Liver (tissue), 9 donors: ENCODE data around the gene ADGRB2. TPM values are rescaled to one million over a fixed set of nuclear protein-coding genes. Genes with fewer than 3 reads are reported as not detected.

Source experiments
- DNase-seq: peaks from one replicate; pipeline ENCODE4 v3.0.0-alpha.2; 2017; ENCODE audit warnings: low spot score
- H3K27ac ChIP-seq, 2 donors: one replicate each; pipeline ENCODE4 v1.7.0; 2013; ENCODE audit warnings: inconsistent platforms in 2 of 2, low read length in 2 of 2, control low read depth in 1 of 2, low read depth in 1 of 2, mild to moderate bottlenecking in 1 of 2
- H3K27me3 ChIP-seq, 4 donors: one replicate each; pipeline versions ENCODE4 v1.6.1 to v1.7.0; 2013; ENCODE audit warnings: low read length in 3 of 4, inconsistent platforms in 1 of 4, mild to moderate bottlenecking in 1 of 4, moderate library complexity in 1 of 4; ENCODE audit not compliant: control insufficient read depth in 4 of 4, insufficient read depth in 4 of 4
- H3K36me3 ChIP-seq, 4 donors: one replicate each; pipeline versions ENCODE4 v1.6.1 to v1.7.0; 2013; ENCODE audit warnings: low read length in 3 of 4, mild to moderate bottlenecking in 3 of 4, low read depth in 1 of 4, moderate library complexity in 1 of 4; ENCODE audit not compliant: control insufficient read depth in 4 of 4, insufficient read depth in 3 of 4
- H3K4me1 ChIP-seq, 4 donors: one replicate each; pipeline versions ENCODE4 v1.6.1 to v1.7.0; 2013; ENCODE audit warnings: low read length in 3 of 4, mild to moderate bottlenecking in 3 of 4, moderate library complexity in 1 of 4; ENCODE audit not compliant: control insufficient read depth in 4 of 4, insufficient read depth in 4 of 4
- H3K4me3 ChIP-seq, 3 donors: one replicate each; pipeline versions ENCODE4 v1.6.1 to v1.7.0; 2013; ENCODE audit warnings: low read length in 3 of 3, control low read depth in 1 of 3, low read depth in 1 of 3, mild to moderate bottlenecking in 1 of 3
- H3K9ac ChIP-seq, 2 donors: one replicate each; pipeline ENCODE4 v1.7.0; 2013; ENCODE audit warnings: low read length in 2 of 2, mild to moderate bottlenecking in 2 of 2, moderate library complexity in 2 of 2, control low read depth in 1 of 2, low read depth in 1 of 2
- H3K9me3 ChIP-seq, 4 donors: one replicate each; pipeline versions ENCODE4 v1.6.1 to v1.7.0; 2013; ENCODE audit warnings: low read length in 3 of 4; ENCODE audit not compliant: control insufficient read depth in 4 of 4
- EGR1 ChIP-seq, 2 donors: IDR thresholded peaks; 2 replicates each; pipeline ENCODE4 v1.6.1; 2016 to 2018; ENCODE audit warnings: antibody characterized with exemption in 2 of 2, low read depth in 2 of 2
- FOXA1 ChIP-seq: IDR thresholded peaks from 2 replicates; pipeline ENCODE4 v1.6.1; 2016; ENCODE audit warnings: antibody characterized with exemption
- FOXA2 ChIP-seq: IDR thresholded peaks from 2 replicates; pipeline ENCODE4 v1.6.1; 2016; ENCODE audit warnings: antibody characterized with exemption
- GABPA ChIP-seq, 2 donors: IDR thresholded peaks in 1 of 2; conservative IDR thresholded peaks in 1 of 2; 2 replicates each; pipeline ENCODE4 v1.6.1; 2016; ENCODE audit warnings: antibody characterized with exemption in 2 of 2, mild to moderate bottlenecking in 1 of 2, moderate library complexity in 1 of 2
- HNF4A ChIP-seq, 2 donors: conservative IDR thresholded peaks; 2 replicates each; pipeline ENCODE4 v1.6.1; 2016; ENCODE audit warnings: antibody characterized with exemption in 2 of 2, mild to moderate bottlenecking in 2 of 2
- HNF4G ChIP-seq: IDR thresholded peaks from 2 replicates; pipeline ENCODE4 v1.6.1; 2016; ENCODE audit warnings: antibody characterized with exemption
- JUND ChIP-seq, 2 donors: IDR thresholded peaks; 2 replicates each; pipeline ENCODE4 v1.6.1; 2016; ENCODE audit warnings: antibody characterized with exemption in 2 of 2
- NR2F2 ChIP-seq: IDR thresholded peaks from 2 replicates; pipeline ENCODE4 v1.6.1; 2016; ENCODE audit warnings: antibody characterized with exemption
- RAD21 ChIP-seq, 2 donors: IDR thresholded peaks; 2 replicates each; pipeline ENCODE4 v1.6.1; 2016; ENCODE audit warnings: antibody characterized with exemption in 2 of 2, mild to moderate bottlenecking in 2 of 2
- RXRA ChIP-seq, 2 donors: IDR thresholded peaks; 2 replicates each; pipeline ENCODE4 v1.6.1; 2017 to 2018; ENCODE audit warnings: antibody characterized with exemption in 2 of 2, mild to moderate bottlenecking in 1 of 2
- SP1 ChIP-seq: IDR thresholded peaks from 2 replicates; pipeline ENCODE4 v1.6.1; 2018; ENCODE audit warnings: antibody characterized with exemption, mild to moderate bottlenecking
- TAF1 ChIP-seq: conservative IDR thresholded peaks from 2 replicates; pipeline ENCODE4 v1.6.1; 2016; ENCODE audit warnings: antibody characterized with exemption, mild to moderate bottlenecking
- YY1 ChIP-seq: IDR thresholded peaks from 2 replicates; pipeline ENCODE4 v1.6.1; 2016; ENCODE audit warnings: antibody characterized with exemption, mild to moderate bottlenecking
- WGBS: extraction: QIAGEN DNeasy Blood & Tissue Kit; methylation state at CpG from one replicate; pipeline ENCODE4 v1.1.7; 2013; 5-methylcytosine and 5-hydroxymethylcytosine counted together
- polyA plus RNA-seq, 2 donors: library from polyadenylated mRNA; stranded (reverse) in 1 of 2; unstranded in 1 of 2; fragments of 200-250 nt in 1 of 2; fragments of >200 nt in 1 of 2; fragmentation: Nextera tagmentation in 1 of 2; extraction: Ambion mirVana in 1 of 2; gene quantifications; one replicate each; pipeline versions ENCODE4 v1.2.1 to v1.2.3, GENCODE V29; 2013 to 2015
- total RNA-seq, 2 donors: library from RNA; depleted of rRNA; stranded (reverse); fragments of >200 nt; gene quantifications; one replicate each; pipeline ENCODE4 v1.2.3, GENCODE V29; 2014
- TF ChIP-seq, protein P1 (sequence below): IDR thresholded peaks from 2 replicates; pipeline ENCODE4 v1.6.1; 2016; ENCODE audit warnings: antibody characterized with exemption, mild to moderate bottlenecking
- TF ChIP-seq, protein P2 (sequence below): IDR thresholded peaks from 2 replicates; pipeline ENCODE4 v1.6.1; 2016; ENCODE audit warnings: antibody characterized with exemption
- TF ChIP-seq, protein P3 (sequence below): IDR thresholded peaks from 2 replicates; pipeline ENCODE4 v1.6.1; 2016; ENCODE audit warnings: antibody characterized with exemption
- TF ChIP-seq, protein P4 (sequence below): fragments of 150-350 bp; IDR thresholded peaks from 2 replicates; pipeline ENCODE4 v1.5.1; 2017; ENCODE audit warnings: improper control_type of control experiment, low read depth, low read length; ENCODE audit not compliant: missing input control
- TF ChIP-seq, protein P5 (sequence below): IDR thresholded peaks from 2 replicates; pipeline ENCODE4 v1.6.1; 2016; ENCODE audit warnings: antibody characterized with exemption
- donor health status: healthy.
- donor health status: healthy.
- donor health status: healthy.
- donor health status: healthy.
- donor health status: healthy.

The ADGRB2 gene
- total and polyA plus RNA-seq, 4 donors, result under 0.01 to 0.05 (median 0.05) TPM; not detected in 1

DNA sequence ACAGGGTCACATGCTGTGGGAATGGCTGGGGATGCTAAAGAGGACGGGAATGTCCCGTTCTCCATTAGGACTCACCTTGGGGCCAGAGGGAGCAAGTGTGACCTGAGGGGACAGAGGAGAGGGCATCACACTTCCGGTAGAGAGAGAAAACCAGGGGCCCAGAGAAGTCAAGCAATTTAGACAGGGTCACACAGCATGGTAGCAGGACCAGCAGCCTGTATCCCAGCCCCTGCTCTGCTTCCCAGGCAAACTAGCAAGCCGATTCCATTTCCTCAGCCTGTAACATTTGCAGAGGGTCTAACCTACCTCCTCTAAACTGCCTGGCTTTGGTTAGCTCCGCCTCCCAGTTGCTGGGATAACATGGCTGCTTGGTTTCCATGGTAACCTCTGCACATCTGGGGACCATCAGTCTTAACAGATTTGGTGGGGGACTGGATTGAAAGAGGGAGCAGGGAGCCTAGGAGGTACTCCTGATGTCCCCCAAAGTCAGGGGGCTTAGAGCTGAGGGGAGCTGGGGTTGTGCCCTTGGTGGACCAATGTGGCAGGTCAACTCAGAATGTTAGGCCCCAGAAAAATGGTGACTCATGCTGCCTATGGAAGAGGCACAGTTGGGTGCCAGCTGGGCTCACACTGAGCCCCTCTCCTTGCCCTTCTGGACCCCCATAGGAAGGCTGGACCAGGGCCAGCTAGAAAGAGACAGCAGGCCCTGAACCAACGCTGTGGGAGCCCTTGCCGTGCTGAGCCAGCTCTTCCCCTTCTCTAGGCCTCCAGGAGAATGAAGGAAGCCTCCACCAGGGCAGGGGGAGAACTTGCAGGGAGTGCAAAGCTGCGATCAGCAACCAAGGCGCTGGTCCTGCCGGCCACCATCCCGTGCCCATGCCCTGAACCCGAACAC lies 69.8 kb downstream of the ADGRB2 start:
- DNase-seq, result no peak
- WGBS, result 88% methylated on average over 12 of the region's 12 CpGs
- H3K27me3 ChIP-seq, result no peaks in the 10 kb centered on the region
- H3K36me3 ChIP-seq, result no peaks in the 10 kb centered on the region
- H3K27ac ChIP-seq, result no peak overlapping the region
- no peak overlapping the region for H3K4me3 ChIP-seq
- H3K9ac ChIP-seq, result no peak overlapping the region
- TF ChIP-seq RXRA (IDR thresholded peaks at IDR 0.05) (no peak), SP1 (no peak), RAD21 (IDR thresholded peaks at IDR 0.05) (no peak), FOXA1 (no peak), TAF1 (no peak), YY1 (no peak), NR2F2 (no peak), HNF4A (conservative IDR thresholded peaks at IDR 0.05) (no peak), EGR1 (IDR thresholded peaks at IDR 0.05; ENCODE audit: low read depth in 2 of 2) (no peak), JUND (IDR thresholded peaks at IDR 0.05) (no peak), FOXA2 (no peak), GABPA (IDR thresholded peaks at IDR 0.05 in 1 of 2, conservative IDR thresholded peaks at IDR 0.05 in 1 of 2) (no peak), HNF4G (no peak)
- TF ChIP-seq, protein P1, sequence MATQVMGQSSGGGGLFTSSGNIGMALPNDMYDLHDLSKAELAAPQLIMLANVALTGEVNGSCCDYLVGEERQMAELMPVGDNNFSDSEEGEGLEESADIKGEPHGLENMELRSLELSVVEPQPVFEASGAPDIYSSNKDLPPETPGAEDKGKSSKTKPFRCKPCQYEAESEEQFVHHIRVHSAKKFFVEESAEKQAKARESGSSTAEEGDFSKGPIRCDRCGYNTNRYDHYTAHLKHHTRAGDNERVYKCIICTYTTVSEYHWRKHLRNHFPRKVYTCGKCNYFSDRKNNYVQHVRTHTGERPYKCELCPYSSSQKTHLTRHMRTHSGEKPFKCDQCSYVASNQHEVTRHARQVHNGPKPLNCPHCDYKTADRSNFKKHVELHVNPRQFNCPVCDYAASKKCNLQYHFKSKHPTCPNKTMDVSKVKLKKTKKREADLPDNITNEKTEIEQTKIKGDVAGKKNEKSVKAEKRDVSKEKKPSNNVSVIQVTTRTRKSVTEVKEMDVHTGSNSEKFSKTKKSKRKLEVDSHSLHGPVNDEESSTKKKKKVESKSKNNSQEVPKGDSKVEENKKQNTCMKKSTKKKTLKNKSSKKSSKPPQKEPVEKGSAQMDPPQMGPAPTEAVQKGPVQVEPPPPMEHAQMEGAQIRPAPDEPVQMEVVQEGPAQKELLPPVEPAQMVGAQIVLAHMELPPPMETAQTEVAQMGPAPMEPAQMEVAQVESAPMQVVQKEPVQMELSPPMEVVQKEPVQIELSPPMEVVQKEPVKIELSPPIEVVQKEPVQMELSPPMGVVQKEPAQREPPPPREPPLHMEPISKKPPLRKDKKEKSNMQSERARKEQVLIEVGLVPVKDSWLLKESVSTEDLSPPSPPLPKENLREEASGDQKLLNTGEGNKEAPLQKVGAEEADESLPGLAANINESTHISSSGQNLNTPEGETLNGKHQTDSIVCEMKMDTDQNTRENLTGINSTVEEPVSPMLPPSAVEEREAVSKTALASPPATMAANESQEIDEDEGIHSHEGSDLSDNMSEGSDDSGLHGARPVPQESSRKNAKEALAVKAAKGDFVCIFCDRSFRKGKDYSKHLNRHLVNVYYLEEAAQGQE, result no peak
- TF ChIP-seq, protein P2, sequence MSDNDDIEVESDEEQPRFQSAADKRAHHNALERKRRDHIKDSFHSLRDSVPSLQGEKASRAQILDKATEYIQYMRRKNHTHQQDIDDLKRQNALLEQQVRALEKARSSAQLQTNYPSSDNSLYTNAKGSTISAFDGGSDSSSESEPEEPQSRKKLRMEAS, result no peak
- TF ChIP-seq, protein P3, sequence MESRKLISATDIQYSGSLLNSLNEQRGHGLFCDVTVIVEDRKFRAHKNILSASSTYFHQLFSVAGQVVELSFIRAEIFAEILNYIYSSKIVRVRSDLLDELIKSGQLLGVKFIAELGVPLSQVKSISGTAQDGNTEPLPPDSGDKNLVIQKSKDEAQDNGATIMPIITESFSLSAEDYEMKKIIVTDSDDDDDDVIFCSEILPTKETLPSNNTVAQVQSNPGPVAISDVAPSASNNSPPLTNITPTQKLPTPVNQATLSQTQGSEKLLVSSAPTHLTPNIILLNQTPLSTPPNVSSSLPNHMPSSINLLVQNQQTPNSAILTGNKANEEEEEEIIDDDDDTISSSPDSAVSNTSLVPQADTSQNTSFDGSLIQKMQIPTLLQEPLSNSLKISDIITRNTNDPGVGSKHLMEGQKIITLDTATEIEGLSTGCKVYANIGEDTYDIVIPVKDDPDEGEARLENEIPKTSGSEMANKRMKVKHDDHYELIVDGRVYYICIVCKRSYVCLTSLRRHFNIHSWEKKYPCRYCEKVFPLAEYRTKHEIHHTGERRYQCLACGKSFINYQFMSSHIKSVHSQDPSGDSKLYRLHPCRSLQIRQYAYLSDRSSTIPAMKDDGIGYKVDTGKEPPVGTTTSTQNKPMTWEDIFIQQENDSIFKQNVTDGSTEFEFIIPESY, result no peak
- TF ChIP-seq, protein P4, sequence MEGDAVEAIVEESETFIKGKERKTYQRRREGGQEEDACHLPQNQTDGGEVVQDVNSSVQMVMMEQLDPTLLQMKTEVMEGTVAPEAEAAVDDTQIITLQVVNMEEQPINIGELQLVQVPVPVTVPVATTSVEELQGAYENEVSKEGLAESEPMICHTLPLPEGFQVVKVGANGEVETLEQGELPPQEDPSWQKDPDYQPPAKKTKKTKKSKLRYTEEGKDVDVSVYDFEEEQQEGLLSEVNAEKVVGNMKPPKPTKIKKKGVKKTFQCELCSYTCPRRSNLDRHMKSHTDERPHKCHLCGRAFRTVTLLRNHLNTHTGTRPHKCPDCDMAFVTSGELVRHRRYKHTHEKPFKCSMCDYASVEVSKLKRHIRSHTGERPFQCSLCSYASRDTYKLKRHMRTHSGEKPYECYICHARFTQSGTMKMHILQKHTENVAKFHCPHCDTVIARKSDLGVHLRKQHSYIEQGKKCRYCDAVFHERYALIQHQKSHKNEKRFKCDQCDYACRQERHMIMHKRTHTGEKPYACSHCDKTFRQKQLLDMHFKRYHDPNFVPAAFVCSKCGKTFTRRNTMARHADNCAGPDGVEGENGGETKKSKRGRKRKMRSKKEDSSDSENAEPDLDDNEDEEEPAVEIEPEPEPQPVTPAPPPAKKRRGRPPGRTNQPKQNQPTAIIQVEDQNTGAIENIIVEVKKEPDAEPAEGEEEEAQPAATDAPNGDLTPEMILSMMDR, result no peak
- TF ChIP-seq, protein P5, sequence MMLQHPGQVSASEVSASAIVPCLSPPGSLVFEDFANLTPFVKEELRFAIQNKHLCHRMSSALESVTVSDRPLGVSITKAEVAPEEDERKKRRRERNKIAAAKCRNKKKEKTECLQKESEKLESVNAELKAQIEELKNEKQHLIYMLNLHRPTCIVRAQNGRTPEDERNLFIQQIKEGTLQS, result no peak
- no peaks in the 10 kb centered on the region for H3K9me3 ChIP-seq
- H3K4me1 ChIP-seq, result no peaks in the 10 kb centered on the region
